ENCODE measurements around the gene G6PC2. TPM values are rescaled to one million over a fixed set of nuclear protein-coding genes. Genes with fewer than 3 reads are reported as not detected.

The G6PC2 gene
- total RNA-seq, 1 experiment from 2014 or later = not detected

GRCh38 chr2:168895771-168896170 lies 5.3 kb upstream of the G6PC2 start:
- no peak overlapping the region for H3K27ac Mint-ChIP-seq (ENCODE audit: low read depth, unreplicated experiment)
- peak; percentile 28 for DNase-seq (ENCODE audit: unreplicated experiment)
- ChIA-PET CTCF (no interaction called here), POLR2A (no interaction called here)
- no peaks in the 10 kb centered on the region for H3K4me1 Mint-ChIP-seq (ENCODE audit: insufficient read depth, unreplicated experiment)
- no peaks in the 10 kb centered on the region for H3K36me3 Mint-ChIP-seq (ENCODE audit: insufficient read depth, unreplicated experiment)
- H3K4me3 Mint-ChIP-seq (ENCODE audit: unreplicated experiment) = no peak overlapping the region
- no peak for TF ChIP-seq CTCF (IDR thresholded peaks at IDR 0.05; ENCODE audit: unreplicated experiment)
- no peaks in the 10 kb centered on the region for H3K9me3 Mint-ChIP-seq (ENCODE audit: unreplicated experiment)
- intact Hi-C loops (cut with micrococcal nuclease) = no loop called here
- BruUV-seq (replicated peaks) = no TSS peak
- peaks cover 56% of the 10 kb centered on the region for H3K27me3 Mint-ChIP-seq (ENCODE audit: insufficient read depth, unreplicated experiment)

- no peak overlapping the region for H3K4me3 Mint-ChIP-seq (ENCODE audit: unreplicated experiment)
- H3K4me1 Mint-ChIP-seq (ENCODE audit: insufficient read depth, unreplicated experiment) = no peaks in the 10 kb centered on the region
- DNase-seq (ENCODE audit: unreplicated experiment) = no peak
- no TSS peak for BruUV-seq (replicated peaks)
- no peak overlapping the region for H3K27ac Mint-ChIP-seq (ENCODE audit: low read depth, unreplicated experiment)
- no peaks in the 10 kb centered on the region for H3K36me3 Mint-ChIP-seq (ENCODE audit: insufficient read depth, unreplicated experiment)
- peaks cover 60% of the 10 kb centered on the region for H3K27me3 Mint-ChIP-seq (ENCODE audit: insufficient read depth, unreplicated experiment)
- ChIA-PET CTCF (interaction anchor here (0.6 kb wide), 1 partner anchor 607 kb away, joined by 4 read pairs; no protein-coding TSS in a partner anchor), POLR2A (no interaction called here)
- H3K9me3 Mint-ChIP-seq (ENCODE audit: unreplicated experiment) = no peaks in the 10 kb centered on the region
- intact Hi-C loops (cut with micrococcal nuclease) = no loop called here
- TF ChIP-seq CTCF (IDR thresholded peaks at IDR 0.05; ENCODE audit: unreplicated experiment) = no peak
Measured at GRCh38 chr2:168896783-168897182, 4.3 kb upstream of the G6PC2 start.

- no peak for TF ChIP-seq CTCF (IDR thresholded peaks at IDR 0.05; ENCODE audit: unreplicated experiment)
- no peak for DNase-seq (ENCODE audit: unreplicated experiment)
- H3K36me3 Mint-ChIP-seq (ENCODE audit: insufficient read depth, unreplicated experiment) = no peaks in the 10 kb centered on the region
- no peak overlapping the region for H3K27ac Mint-ChIP-seq (ENCODE audit: low read depth, unreplicated experiment)
- intact Hi-C loops (cut with micrococcal nuclease) = no loop called here
- peaks cover 60% of the 10 kb centered on the region for H3K27me3 Mint-ChIP-seq (ENCODE audit: insufficient read depth, unreplicated experiment)
- POLR2A ChIA-PET = interaction anchor here (0.6 kb wide), 1 partner anchor 708 kb away, joined by 3 read pairs; no protein-coding TSS in a partner anchor
- CTCF ChIA-PET = no interaction called here
- no peaks in the 10 kb centered on the region for H3K9me3 Mint-ChIP-seq (ENCODE audit: unreplicated experiment)
- H3K4me1 Mint-ChIP-seq (ENCODE audit: insufficient read depth, unreplicated experiment) = no peaks in the 10 kb centered on the region
- no TSS peak for BruUV-seq (replicated peaks)
- no peak overlapping the region for H3K4me3 Mint-ChIP-seq (ENCODE audit: unreplicated experiment)
Measured at GRCh38 chr2:168897449-168897848, 3.6 kb upstream of the G6PC2 start.

GRCh38 chr2:168903888-168904287 lies 2.8 kb downstream of the G6PC2 start:
- DNase-seq (ENCODE audit: unreplicated experiment) = no peak
- Mint-ChIP-seq H3K9me3 (ENCODE audit: unreplicated experiment) (no peaks in the 10 kb centered on the region), H3K36me3 (ENCODE audit: insufficient read depth, unreplicated experiment) (no peaks in the 10 kb centered on the region), H3K27me3 (ENCODE audit: insufficient read depth, unreplicated experiment) (peaks cover 86% of the 10 kb centered on the region), H3K4me1 (ENCODE audit: insufficient read depth, unreplicated experiment) (no peaks in the 10 kb centered on the region), H3K4me3 (ENCODE audit: unreplicated experiment) (no peak overlapping the region), H3K27ac (ENCODE audit: low read depth, unreplicated experiment) (no peak overlapping the region)
- ChIA-PET POLR2A (no interaction called here), CTCF (no interaction called here)
- BruUV-seq (replicated peaks) = no TSS peak
- TF ChIP-seq CTCF (IDR thresholded peaks at IDR 0.05; ENCODE audit: unreplicated experiment) = no peak
- intact Hi-C loops (cut with micrococcal nuclease) = no loop called here

Measured in MCF 10A (cell line).